Measurements from ENCODE around the gene HK2.

HK2 gene

GRCh38 chr2:74935975-74936391 lies 102.1 kb downstream of the HK2 start:
- H3K4me1 ChIP-seq (ENCODE audit: control insufficient read depth, insufficient read depth, low read length) = no peaks in the 10 kb centered on the region
- no peaks in the 10 kb centered on the region for H3K27me3 ChIP-seq (ENCODE audit: control insufficient read depth, insufficient read depth, low read length)
- no peak overlapping the region for H3K27ac ChIP-seq (ENCODE audit: low read length)
- H3K36me3 ChIP-seq (ENCODE audit: control insufficient read depth, insufficient read depth, low read length) = no peaks in the 10 kb centered on the region
- no peaks in the 10 kb centered on the region for H3K9me3 ChIP-seq (ENCODE audit: control insufficient read depth, insufficient read depth, low read length)
- no CpG with 5 or more reads among the region's 4 CpGs for WGBS (ENCODE audit: insufficient coverage, insufficient read length)
- DNase-seq (ENCODE audit: low read depth, low spot score) = no peak
- H3K4me3 ChIP-seq (ENCODE audit: low read length) = no peak overlapping the region

GRCh38 chr2:74937221-74937880 lies 103.4 kb downstream of the HK2 start:
- no peaks in the 10 kb centered on the region for H3K27me3 ChIP-seq (ENCODE audit: control insufficient read depth, insufficient read depth, low read length)
- WGBS (ENCODE audit: insufficient coverage, insufficient read length) = no CpG with 5 or more reads among the region's 6 CpGs
- no peak overlapping the region for H3K4me3 ChIP-seq (ENCODE audit: low read length)
- H3K4me1 ChIP-seq (ENCODE audit: control insufficient read depth, insufficient read depth, low read length) = no peaks in the 10 kb centered on the region
- H3K9me3 ChIP-seq (ENCODE audit: control insufficient read depth, insufficient read depth, low read length) = no peaks in the 10 kb centered on the region
- no peaks in the 10 kb centered on the region for H3K36me3 ChIP-seq (ENCODE audit: control insufficient read depth, insufficient read depth, low read length)
- H3K27ac ChIP-seq (ENCODE audit: low read length) = no peak overlapping the region
- no peak for DNase-seq (ENCODE audit: low read depth, low spot score)

GRCh38 chr2:74938264-74938663 lies 104.3 kb downstream of the HK2 start:
- Histone ChIP-seq H3K27ac (ENCODE audit: low read length) (no peak overlapping the region), H3K9me3 (ENCODE audit: control insufficient read depth, insufficient read depth, low read length) (no peaks in the 10 kb centered on the region), H3K4me3 (ENCODE audit: low read length) (no peak overlapping the region), H3K4me1 (ENCODE audit: control insufficient read depth, insufficient read depth, low read length) (no peaks in the 10 kb centered on the region), H3K27me3 (ENCODE audit: control insufficient read depth, insufficient read depth, low read length) (no peaks in the 10 kb centered on the region), H3K36me3 (ENCODE audit: control insufficient read depth, insufficient read depth, low read length) (no peaks in the 10 kb centered on the region)
- no peak for DNase-seq (ENCODE audit: low read depth, low spot score)
- WGBS (ENCODE audit: insufficient coverage, insufficient read length) = 100% methylated on average over 3 of the region's 4 CpGs

GRCh38 chr2:74939919-74940812 lies 106.2 kb downstream of the HK2 start:
- H3K27ac ChIP-seq (ENCODE audit: low read length) = no peak overlapping the region
- H3K4me1 ChIP-seq (ENCODE audit: control insufficient read depth, insufficient read depth, low read length) = no peaks in the 10 kb centered on the region
- WGBS (ENCODE audit: insufficient coverage, insufficient read length) = no CpG with 5 or more reads among the region's 7 CpGs
- H3K36me3 ChIP-seq (ENCODE audit: control insufficient read depth, insufficient read depth, low read length) = no peaks in the 10 kb centered on the region
- H3K9me3 ChIP-seq (ENCODE audit: control insufficient read depth, insufficient read depth, low read length) = no peaks in the 10 kb centered on the region
- no peaks in the 10 kb centered on the region for H3K27me3 ChIP-seq (ENCODE audit: control insufficient read depth, insufficient read depth, low read length)
- no peak for DNase-seq (ENCODE audit: low read depth, low spot score)
- no peak overlapping the region for H3K4me3 ChIP-seq (ENCODE audit: low read length)

- Histone ChIP-seq H3K27ac (ENCODE audit: low read length) (no peak overlapping the region), H3K4me1 (ENCODE audit: control insufficient read depth, insufficient read depth, low read length) (no peaks in the 10 kb centered on the region), H3K4me3 (ENCODE audit: low read length) (no peak overlapping the region), H3K27me3 (ENCODE audit: control insufficient read depth, insufficient read depth, low read length) (no peaks in the 10 kb centered on the region), H3K36me3 (ENCODE audit: control insufficient read depth, insufficient read depth, low read length) (no peaks in the 10 kb centered on the region), H3K9me3 (ENCODE audit: control insufficient read depth, insufficient read depth, low read length) (no peaks in the 10 kb centered on the region)
- WGBS (ENCODE audit: insufficient coverage, insufficient read length) = no CpG with 5 or more reads among the region's 3 CpGs
- DNase-seq (ENCODE audit: low read depth, low spot score) = no peak
Measured at GRCh38 chr2:74941284-74941683, 107.4 kb downstream of the HK2 start.

GRCh38 chr2:74942263-74942662 lies 108.3 kb downstream of the HK2 start:
- no peak overlapping the region for H3K27ac ChIP-seq (ENCODE audit: low read length)
- H3K4me1 ChIP-seq (ENCODE audit: control insufficient read depth, insufficient read depth, low read length) = no peaks in the 10 kb centered on the region
- DNase-seq (ENCODE audit: low read depth, low spot score) = no peak
- no CpG with 5 or more reads among the region's 5 CpGs for WGBS (ENCODE audit: insufficient coverage, insufficient read length)
- H3K36me3 ChIP-seq (ENCODE audit: control insufficient read depth, insufficient read depth, low read length) = no peaks in the 10 kb centered on the region
- H3K4me3 ChIP-seq (ENCODE audit: low read length) = no peak overlapping the region
- H3K9me3 ChIP-seq (ENCODE audit: control insufficient read depth, insufficient read depth, low read length) = no peaks in the 10 kb centered on the region
- no peaks in the 10 kb centered on the region for H3K27me3 ChIP-seq (ENCODE audit: control insufficient read depth, insufficient read depth, low read length)

All from iPS DF 6.9 (cell line).